GM12878 (cell line): ENCODE data around the gene NDUFB7. TPM values are rescaled to one million over a fixed set of nuclear protein-coding genes. Genes with fewer than 3 reads are reported as not detected.

Experiments used
- BHLHE40 ChIP-seq, 2 experiments: fragments of 450-650 bp in 1 of 2; IDR thresholded peaks; 2 replicates each; pipeline ENCODE4 v1.6.1; 2011 to 2017; ENCODE audit warnings: low read depth in 2 of 2, borderline replicate concordance in 1 of 2, improper control_type of control experiment in 1 of 2, low read length in 1 of 2, mild to moderate bottlenecking in 1 of 2
- BMI1 ChIP-seq: fragments of 450-650 bp; IDR thresholded peaks from 2 replicates; pipeline ENCODE4 v1.6.1; 2016; ENCODE audit warnings: mild to moderate bottlenecking, moderate library complexity, borderline replicate concordance
- CHD1 ChIP-seq: IDR thresholded peaks from 2 replicates; pipeline ENCODE4 v1.6.1; 2012; ENCODE audit warnings: low read depth, low read length, improper control_type of control experiment
- CREB1 ChIP-seq: IDR thresholded peaks from 2 replicates; pipeline ENCODE4 v1.6.1; 2012; ENCODE audit warnings: low read depth, mild to moderate bottlenecking, inconsistent platforms
- ETV6 ChIP-seq, 2 experiments: fragments of 450-650 bp in 1 of 2; IDR thresholded peaks in 1 of 2; conservative IDR thresholded peaks in 1 of 2; 2 replicates each; pipeline ENCODE4 v1.6.1; 2014; ENCODE audit warnings: antibody characterized with exemption in 1 of 2, borderline replicate concordance in 1 of 2, low read depth in 1 of 2, mild to moderate bottlenecking in 1 of 2, moderate library complexity in 1 of 2
- HDAC2 ChIP-seq: fragments of 200-600 bp; sonication (generic); IDR thresholded peaks from 2 replicates; pipeline ENCODE4 v1.6.1; 2017
- IRF3 ChIP-seq: fragments of 450-650 bp; IDR thresholded peaks from 2 replicates; pipeline ENCODE4 v1.6.1; 2014; ENCODE audit warnings: mild to moderate bottlenecking
- JUNB ChIP-seq: IDR thresholded peaks from 2 replicates; pipeline ENCODE4 v1.6.1; 2016; ENCODE audit warnings: antibody characterized with exemption, mild to moderate bottlenecking
- KAT2A ChIP-seq: conservative IDR thresholded peaks from 2 replicates; pipeline ENCODE4 v1.6.1; 2011; ENCODE audit warnings: low read depth, low read length; ENCODE audit not compliant: control insufficient read depth
- KLF5 ChIP-seq: fragments of 450-650 bp; IDR thresholded peaks from 2 replicates; pipeline ENCODE4 v1.6.1; 2014; ENCODE audit warnings: mild to moderate bottlenecking; ENCODE audit not compliant: partially characterized antibody
- MTA2 ChIP-seq: fragments of 450-650 bp; IDR thresholded peaks from 2 replicates; pipeline ENCODE4 v1.6.1; 2016; ENCODE audit warnings: low read depth, mild to moderate bottlenecking, moderate library complexity
- MYB ChIP-seq: fragments of 150-350 bp; IDR thresholded peaks from 2 replicates; pipeline ENCODE4 v1.6.1; 2014; ENCODE audit warnings: mild to moderate bottlenecking, low read depth, low read length, borderline replicate concordance
- NR2C2 ChIP-seq: IDR thresholded peaks from 2 replicates; pipeline ENCODE4 v1.6.1; 2011; ENCODE audit warnings: borderline replicate concordance, low read depth; ENCODE audit not compliant: control insufficient read depth, insufficient read length
- PML ChIP-seq: IDR thresholded peaks from 2 replicates; pipeline ENCODE4 v1.6.1; 2012; ENCODE audit warnings: low read length, inconsistent platforms
- RAD51 ChIP-seq: fragments of 450-650 bp; IDR thresholded peaks from 2 replicates; pipeline ENCODE4 v1.6.1; 2016; ENCODE audit warnings: moderate library complexity, mild to moderate bottlenecking, inconsistent platforms
- RBBP5 ChIP-seq: fragments of 200-600 bp; sonication (generic); conservative IDR thresholded peaks from 2 replicates; pipeline ENCODE4 v1.6.1; 2016
- SMAD1 ChIP-seq: fragments of 450-650 bp; IDR thresholded peaks from 2 replicates; pipeline ENCODE4 v1.6.1; 2018; ENCODE audit warnings: mild to moderate bottlenecking, low read depth; ENCODE audit not compliant: partially characterized antibody
- SREBF1 ChIP-seq: IDR thresholded peaks from 2 replicates; pipeline ENCODE4 v1.6.1; 2012; ENCODE audit warnings: mild to moderate bottlenecking, low read length
- ZBTB11 ChIP-seq: fragments of 450-650 bp; formaldehyde crosslinking; IDR thresholded peaks from 2 replicates; pipeline ENCODE4 v1.5.0; 2022; ENCODE audit warnings: mild to moderate bottlenecking, missing genetic modification characterization
- polyA plus RNA-seq, 11 experiments: library from polyadenylated mRNA; depleted of rRNA in 4 of 11; unstranded in 6 of 11; stranded (reverse) in 5 of 11; fragments of >200 nt; fragmentation: Nextera tagmentation in 4 of 11; fragmentation: Illumina TruSeq in 1 of 11; extraction: Ambion mirVana in 4 of 11; extraction: Trizol in 1 of 11; gene quantifications; 1 replicate in 1 of 11; 2 replicates in 10 of 11; pipeline versions ENCODE4 v1.2.1 to v1.2.3, GENCODE V29; 2011 to 2016; ENCODE audit warnings: inconsistent platforms in 2 of 11, missing spikeins in 2 of 11, low read depth in 1 of 11
- total RNA-seq, 4 experiments: library from RNA; depleted of rRNA in 3 of 4; stranded (reverse); fragments of >200 nt in 3 of 4; fragmentation: Illumina TruSeq in 1 of 4; extraction: Trizol in 1 of 4; gene quantifications; 2 replicates each; pipeline versions ENCODE4 v1.2.1 to v1.2.3, GENCODE V29; 2013 to 2021
- TF ChIP-seq, protein P1 (sequence below): fragments of 450-650 bp; IDR thresholded peaks from 2 replicates; pipeline ENCODE4 v1.6.1; 2017; ENCODE audit warnings: mild to moderate bottlenecking
- TF ChIP-seq, protein P2 (sequence below): fragments of 450-650 bp; IDR thresholded peaks from 2 replicates; pipeline ENCODE4 v1.6.1; 2017; ENCODE audit warnings: low read depth, mild to moderate bottlenecking, moderate library complexity

NDUFB7 gene
- total and polyA plus RNA-seq, 10 of the 15 experiments (the other 5 are each of a cell fraction or from before 2014, with no cell fraction given) = 14.6 to 480 (median 182) TPM

- TF ChIP-seq, protein P1, sequence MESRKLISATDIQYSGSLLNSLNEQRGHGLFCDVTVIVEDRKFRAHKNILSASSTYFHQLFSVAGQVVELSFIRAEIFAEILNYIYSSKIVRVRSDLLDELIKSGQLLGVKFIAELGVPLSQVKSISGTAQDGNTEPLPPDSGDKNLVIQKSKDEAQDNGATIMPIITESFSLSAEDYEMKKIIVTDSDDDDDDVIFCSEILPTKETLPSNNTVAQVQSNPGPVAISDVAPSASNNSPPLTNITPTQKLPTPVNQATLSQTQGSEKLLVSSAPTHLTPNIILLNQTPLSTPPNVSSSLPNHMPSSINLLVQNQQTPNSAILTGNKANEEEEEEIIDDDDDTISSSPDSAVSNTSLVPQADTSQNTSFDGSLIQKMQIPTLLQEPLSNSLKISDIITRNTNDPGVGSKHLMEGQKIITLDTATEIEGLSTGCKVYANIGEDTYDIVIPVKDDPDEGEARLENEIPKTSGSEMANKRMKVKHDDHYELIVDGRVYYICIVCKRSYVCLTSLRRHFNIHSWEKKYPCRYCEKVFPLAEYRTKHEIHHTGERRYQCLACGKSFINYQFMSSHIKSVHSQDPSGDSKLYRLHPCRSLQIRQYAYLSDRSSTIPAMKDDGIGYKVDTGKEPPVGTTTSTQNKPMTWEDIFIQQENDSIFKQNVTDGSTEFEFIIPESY = no peak
- TF ChIP-seq CREB1 = peak; percentile 67
- TF ChIP-seq HDAC2 = no peak
- no peak for TF ChIP-seq RAD51
- no peak for TF ChIP-seq ETV6 (conservative IDR thresholded peaks at IDR 0.05 in 1 of 2, IDR thresholded peaks at IDR 0.05 in 1 of 2; ENCODE audit: borderline replicate concordance in 1 of 2, low read depth in 1 of 2)
- no peak for TF ChIP-seq ZBTB11 (CRISPR knock-in tag)
- TF ChIP-seq BHLHE40 (IDR thresholded peaks at IDR 0.05; ENCODE audit: borderline replicate concordance in 1 of 2, low read depth in 2 of 2, low read length in 1 of 2) = peak in 1 of 2 experiments; percentile 77; a peak in 1 of 4 replicates
- TF ChIP-seq SMAD1 = peak; percentile 53
- TF ChIP-seq MTA2 = no peak
- TF ChIP-seq KAT2A = no peak
- TF ChIP-seq PML = peak; percentile 96
- TF ChIP-seq CHD1 = no peak
- TF ChIP-seq, protein P2, sequence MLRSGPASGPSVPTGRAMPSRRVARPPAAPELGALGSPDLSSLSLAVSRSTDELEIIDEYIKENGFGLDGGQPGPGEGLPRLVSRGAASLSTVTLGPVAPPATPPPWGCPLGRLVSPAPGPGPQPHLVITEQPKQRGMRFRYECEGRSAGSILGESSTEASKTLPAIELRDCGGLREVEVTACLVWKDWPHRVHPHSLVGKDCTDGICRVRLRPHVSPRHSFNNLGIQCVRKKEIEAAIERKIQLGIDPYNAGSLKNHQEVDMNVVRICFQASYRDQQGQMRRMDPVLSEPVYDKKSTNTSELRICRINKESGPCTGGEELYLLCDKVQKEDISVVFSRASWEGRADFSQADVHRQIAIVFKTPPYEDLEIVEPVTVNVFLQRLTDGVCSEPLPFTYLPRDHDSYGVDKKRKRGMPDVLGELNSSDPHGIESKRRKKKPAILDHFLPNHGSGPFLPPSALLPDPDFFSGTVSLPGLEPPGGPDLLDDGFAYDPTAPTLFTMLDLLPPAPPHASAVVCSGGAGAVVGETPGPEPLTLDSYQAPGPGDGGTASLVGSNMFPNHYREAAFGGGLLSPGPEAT = no peak
- peak; percentile 85; the same call in 1 of the 2 replicates for TF ChIP-seq BMI1
- TF ChIP-seq NR2C2 = no peak
- no peak for TF ChIP-seq MYB
- TF ChIP-seq RBBP5 = no peak
- no peak for TF ChIP-seq JUNB
- peak; percentile 65 for TF ChIP-seq IRF3
- TF ChIP-seq SREBF1 = no peak
- peak; percentile 57 for TF ChIP-seq KLF5
Measured at GRCh38 chr19:14529254-14530004, 42.4 kb downstream of the NDUFB7 start, which contains the start of gene TECR (continued).
